Suprapubic skin (tissue), 4 donors: ENCODE measurements around the gene NR5A2. TPM values are rescaled to one million over a fixed set of nuclear protein-coding genes. Genes with fewer than 3 reads are reported as not detected.

ENCODE experiments used
- DNase-seq, 2 donors: peaks; one replicate each; pipeline ENCODE4 v3.0.0-alpha.2; 2019; ENCODE audit warnings: low spot score in 2 of 2
- H3K27ac ChIP-seq: fragments of 200-600 bp; sonication (generic); one replicate; pipeline ENCODE4 v1.5.1; 2019
- H3K27me3 ChIP-seq: fragments of 200-600 bp; sonication (generic); one replicate; pipeline ENCODE4 v1.5.1; 2019
- H3K36me3 ChIP-seq: fragments of 200-600 bp; sonication (generic); one replicate; pipeline ENCODE4 v1.5.1; 2019
- H3K4me1 ChIP-seq: fragments of 200-600 bp; sonication (generic); one replicate; pipeline ENCODE4 v1.5.1; 2019
- H3K4me3 ChIP-seq: fragments of 200-600 bp; sonication (generic); one replicate; pipeline ENCODE4 v1.5.1; 2019; ENCODE audit warnings: mild to moderate bottlenecking
- H3K9me3 ChIP-seq: fragments of 200-600 bp; sonication (generic); one replicate; pipeline ENCODE4 v1.5.1; 2019
- EP300 ChIP-seq: sonication (generic); formaldehyde crosslinking; IDR thresholded peaks from one replicate; pipeline ENCODE4 v1.6.1; 2017; ENCODE audit warnings: antibody characterized with exemption
- POLR2A ChIP-seq, 2 donors: fragments of 450-650 bp; IDR thresholded peaks; one replicate each; pipeline ENCODE4 v1.6.1; 2017; ENCODE audit warnings: antibody characterized with exemption in 2 of 2, mild to moderate bottlenecking in 2 of 2, moderate library complexity in 2 of 2
- POLR2AphosphoS5 ChIP-seq, 3 donors: sonication (generic); formaldehyde crosslinking; IDR thresholded peaks; one replicate each; pipeline ENCODE4 v1.6.1; 2017; ENCODE audit warnings: antibody characterized with exemption in 3 of 3
- WGBS: methylation state at CpG from one replicate; pipeline ENCODE4 v1.1.5; 2018; 5-methylcytosine and 5-hydroxymethylcytosine counted together
- total RNA-seq, 4 donors: library from RNA; depleted of rRNA; stranded (reverse); fragments of >200 nt; gene quantifications; one replicate each; pipeline ENCODE4 v1.1.0, GENCODE V29; 2016
- TF ChIP-seq, protein P1 (sequence below), 2 donors: fragments of 200-600 bp in 1 of 2; fragments of 450-650 bp in 1 of 2; sonication (generic) in 1 of 2; IDR thresholded peaks; one replicate each; pipeline ENCODE4 v1.5.1; 2016 to 2019; ENCODE audit warnings: antibody characterized with exemption in 2 of 2, mild to moderate bottlenecking in 1 of 2, moderate library complexity in 1 of 2

NR5A2 gene
- total RNA-seq, 4 donors from 2014 or later: 0.49 to 3.3 (median 0.96) TPM

DNA sequence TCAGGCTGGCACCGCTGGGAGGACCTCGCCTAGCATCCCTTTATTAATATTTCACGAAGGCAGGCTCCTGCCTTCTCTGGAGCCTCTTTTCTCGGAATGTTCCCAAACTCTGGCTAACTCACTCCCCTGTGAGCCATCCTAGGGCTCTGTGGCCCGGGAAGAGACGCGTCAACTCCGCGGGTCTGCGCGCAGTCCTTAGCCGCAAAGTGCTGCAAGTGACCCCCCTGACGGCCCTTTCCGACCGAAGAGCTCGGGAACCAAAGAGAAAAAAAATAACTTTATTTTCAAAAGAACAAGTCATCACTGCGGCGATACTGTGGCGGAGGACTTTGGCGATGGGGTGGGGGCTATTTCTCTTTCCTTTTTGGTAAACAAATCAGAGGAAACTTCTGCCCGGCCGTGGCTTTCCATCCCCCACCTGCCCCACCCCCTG, 14.6 kb downstream of the NR5A2 start:
- H3K4me1 ChIP-seq: peaks cover 44% of the 10 kb centered on the region
- DNase-seq: no peak
- 9% methylated on average over 22 of the region's 22 CpGs for WGBS
- H3K9me3 ChIP-seq: no peaks in the 10 kb centered on the region
- no peak overlapping the region for H3K27ac ChIP-seq
- peak overlapping the region; percentile 52 for H3K4me3 ChIP-seq
- H3K27me3 ChIP-seq: peaks cover 92% of the 10 kb centered on the region
- TF ChIP-seq EP300: no peak
- TF ChIP-seq POLR2AphosphoS5 (IDR thresholded peaks at IDR 0.05): no peak
- TF ChIP-seq, protein P1, sequence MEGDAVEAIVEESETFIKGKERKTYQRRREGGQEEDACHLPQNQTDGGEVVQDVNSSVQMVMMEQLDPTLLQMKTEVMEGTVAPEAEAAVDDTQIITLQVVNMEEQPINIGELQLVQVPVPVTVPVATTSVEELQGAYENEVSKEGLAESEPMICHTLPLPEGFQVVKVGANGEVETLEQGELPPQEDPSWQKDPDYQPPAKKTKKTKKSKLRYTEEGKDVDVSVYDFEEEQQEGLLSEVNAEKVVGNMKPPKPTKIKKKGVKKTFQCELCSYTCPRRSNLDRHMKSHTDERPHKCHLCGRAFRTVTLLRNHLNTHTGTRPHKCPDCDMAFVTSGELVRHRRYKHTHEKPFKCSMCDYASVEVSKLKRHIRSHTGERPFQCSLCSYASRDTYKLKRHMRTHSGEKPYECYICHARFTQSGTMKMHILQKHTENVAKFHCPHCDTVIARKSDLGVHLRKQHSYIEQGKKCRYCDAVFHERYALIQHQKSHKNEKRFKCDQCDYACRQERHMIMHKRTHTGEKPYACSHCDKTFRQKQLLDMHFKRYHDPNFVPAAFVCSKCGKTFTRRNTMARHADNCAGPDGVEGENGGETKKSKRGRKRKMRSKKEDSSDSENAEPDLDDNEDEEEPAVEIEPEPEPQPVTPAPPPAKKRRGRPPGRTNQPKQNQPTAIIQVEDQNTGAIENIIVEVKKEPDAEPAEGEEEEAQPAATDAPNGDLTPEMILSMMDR (IDR thresholded peaks at IDR 0.05): no peak
- TF ChIP-seq POLR2A (IDR thresholded peaks at IDR 0.05): no peak
- H3K36me3 ChIP-seq: no peaks in the 10 kb centered on the region

DNA sequence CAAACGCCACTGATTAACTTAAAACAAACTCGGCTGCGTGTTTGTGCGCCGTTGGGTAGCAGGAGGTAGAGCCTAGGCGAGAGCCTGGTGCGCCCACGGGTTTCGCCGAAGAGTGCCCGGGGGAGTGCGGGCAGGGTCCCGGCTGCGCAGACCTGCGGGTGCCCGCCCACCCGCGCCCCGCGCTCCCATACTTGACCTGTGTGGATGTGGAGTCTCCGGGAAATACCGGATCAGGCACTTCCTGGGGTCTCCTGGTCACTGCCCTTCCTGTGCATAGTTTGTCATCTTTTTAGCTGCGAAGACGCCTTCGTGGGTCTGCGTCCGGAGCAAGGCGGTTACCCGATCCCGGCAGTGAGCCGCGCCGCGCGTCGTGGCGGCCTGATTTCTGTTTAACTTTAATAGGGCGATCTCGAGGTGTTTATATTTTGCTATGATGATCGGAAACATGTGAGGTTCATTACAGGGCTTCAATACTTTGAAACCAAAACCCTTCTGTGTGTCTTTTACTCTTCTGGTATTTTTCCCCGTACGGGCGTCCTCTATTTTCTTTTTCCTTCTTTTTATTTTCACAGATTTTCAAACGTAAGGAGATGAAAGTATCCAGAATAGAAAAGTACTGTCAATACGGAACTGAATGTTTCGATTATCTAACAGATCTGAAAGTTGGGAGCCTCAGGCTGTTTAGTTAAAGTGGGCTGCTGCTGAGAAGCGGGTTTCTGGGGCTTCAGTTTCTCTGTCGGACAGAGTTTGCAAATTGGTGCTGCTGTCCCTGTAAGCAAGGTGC, 15.2 kb downstream of the NR5A2 start:
- Histone ChIP-seq H3K27ac (no peak overlapping the region), H3K36me3 (no peaks in the 10 kb centered on the region), H3K27me3 (peaks cover 86% of the 10 kb centered on the region), H3K4me3 (peak overlapping the region; percentile 52), H3K4me1 (peaks cover 44% of the 10 kb centered on the region), H3K9me3 (no peaks in the 10 kb centered on the region)
- 3% methylated on average over 40 of the region's 48 CpGs for WGBS
- TF ChIP-seq EP300 (no peak), POLR2A (IDR thresholded peaks at IDR 0.05) (no peak), POLR2AphosphoS5 (IDR thresholded peaks at IDR 0.05) (no peak)
- TF ChIP-seq, protein P1 (IDR thresholded peaks at IDR 0.05): no peak
- no peak for DNase-seq

- TF ChIP-seq EP300 (no peak), POLR2A (IDR thresholded peaks at IDR 0.05) (no peak), POLR2AphosphoS5 (IDR thresholded peaks at IDR 0.05) (no peak)
- TF ChIP-seq, protein P1 (IDR thresholded peaks at IDR 0.05): no peak
- 24% methylated on average over 3 of the region's 3 CpGs for WGBS
- Histone ChIP-seq H3K4me1 (peaks cover 44% of the 10 kb centered on the region), H3K9me3 (no peaks in the 10 kb centered on the region), H3K27ac (no peak overlapping the region), H3K4me3 (peak overlapping the region; percentile 52), H3K36me3 (no peaks in the 10 kb centered on the region), H3K27me3 (peaks cover 83% of the 10 kb centered on the region)
- no peak for DNase-seq
Measured at GRCh38 chr1:200043336-200043668, 15.8 kb downstream of the NR5A2 start.

- H3K4me3 ChIP-seq: no peak overlapping the region
- WGBS: 80% methylated on average over 2 of the region's 2 CpGs
- no peak for DNase-seq
- no peaks in the 10 kb centered on the region for H3K36me3 ChIP-seq
- H3K4me1 ChIP-seq: peaks cover 16% of the 10 kb centered on the region
- H3K9me3 ChIP-seq: no peaks in the 10 kb centered on the region
- H3K27me3 ChIP-seq: peaks cover 58% of the 10 kb centered on the region
- no peak overlapping the region for H3K27ac ChIP-seq
- TF ChIP-seq POLR2A (IDR thresholded peaks at IDR 0.05): no peak
- no peak for TF ChIP-seq EP300
- TF ChIP-seq, protein P1 (IDR thresholded peaks at IDR 0.05): no peak
- no peak for TF ChIP-seq POLR2AphosphoS5 (IDR thresholded peaks at IDR 0.05)
Measured at GRCh38 chr1:200046115-200046514, 18.6 kb downstream of the NR5A2 start.

GRCh38 chr1:200048244-200048643, 20.7 kb downstream of the NR5A2 start:
- Histone ChIP-seq H3K27ac (no peak overlapping the region), H3K4me1 (peaks cover 1% of the 10 kb centered on the region), H3K27me3 (peaks cover 37% of the 10 kb centered on the region), H3K36me3 (no peaks in the 10 kb centered on the region), H3K9me3 (no peaks in the 10 kb centered on the region), H3K4me3 (no peak overlapping the region)
- no peak for DNase-seq
- 88% methylated on average over 5 of the region's 5 CpGs for WGBS
- TF ChIP-seq POLR2AphosphoS5 (IDR thresholded peaks at IDR 0.05) (no peak), EP300 (no peak), POLR2A (IDR thresholded peaks at IDR 0.05) (no peak)
- TF ChIP-seq, protein P1 (IDR thresholded peaks at IDR 0.05): no peak
